Panc1 (cell line): ENCODE results near the gene ATG16L2. TPM values are rescaled to one million over a fixed set of nuclear protein-coding genes. Genes with fewer than 3 reads are reported as not detected.

ENCODE experiments used
- ATAC-seq: fragments of 200-7000 bp; cut with Tn5 transposase; 2 replicates; pipeline ENCODE4 v1.9.1; 2020; ENCODE audit warnings: mild to moderate bottlenecking, moderate library complexity
- BruUV-seq: library from RNA; stranded (reverse); fragments of 400-500 nt; replicated peaks from 2 replicates; lab custom pipeline; 2021; lab: Mats Ljungman, UMichigan
- CTCF ChIA-PET: fragments of 300-600 bp; sonication (Branson Sonifier 250); formaldehyde crosslinking; loops from one replicate; lab custom pipeline; 2022; ENCODE audit warnings: antibody characterized with exemption; lab: Charles Lee
- POLR2A ChIA-PET: fragments of 300-600 bp; sonication (Branson Sonifier 250); formaldehyde crosslinking; loops from one replicate; lab custom pipeline; 2022; ENCODE audit warnings: antibody characterized with exemption; lab: Charles Lee
- DNase-seq: peaks from one replicate; pipeline ENCODE4 v3.0.0-alpha.2; 2010; ENCODE audit warnings: low read depth, low spot score
- H3K27ac ChIP-seq: 2 replicates; pipeline ENCODE4 v1.5.1; 2011; ENCODE audit warnings: mild to moderate bottlenecking, low read length, inconsistent platforms
- H3K27me3 ChIP-seq: fragments of 200-500 bp; sonication (Bioruptor generic); 2 replicates; pipeline ENCODE4 v1.6.0; 2014; ENCODE audit warnings: low read length, inconsistent platforms; ENCODE audit not compliant: control insufficient read depth, insufficient read depth
- H3K36me3 ChIP-seq: fragments of 200-500 bp; sonication (Bioruptor generic); 2 replicates; pipeline ENCODE4 v1.5.1; 2014; ENCODE audit warnings: inconsistent platforms, mild to moderate bottlenecking, low read length, moderate library complexity; ENCODE audit not compliant: control insufficient read depth, insufficient read depth
- H3K4me1 ChIP-seq: 2 replicates; pipeline ENCODE4 v1.5.1; 2011; ENCODE audit warnings: inconsistent platforms, mild to moderate bottlenecking, low read length, moderate library complexity; ENCODE audit not compliant: control insufficient read depth, insufficient read depth
- H3K4me3 ChIP-seq, 2 experiments: 2 replicates each; pipeline ENCODE4 v1.5.1; 2011 to 2012; ENCODE audit warnings: low read depth in 2 of 2, low read length in 2 of 2, mild to moderate bottlenecking in 2 of 2, inconsistent platforms in 1 of 2, moderate library complexity in 1 of 2
- H3K9me3 ChIP-seq: fragments of 200-500 bp; sonication (Bioruptor generic); 2 replicates; pipeline ENCODE4 v1.5.1; 2014; ENCODE audit warnings: low read depth, mild to moderate bottlenecking, inconsistent platforms, low read length, moderate library complexity; ENCODE audit not compliant: control insufficient read depth, insufficient read depth
- CTCF ChIP-seq: fragments of 450-650 bp; IDR thresholded peaks from 2 replicates; pipeline ENCODE4 v1.5.1; 2017; ENCODE audit warnings: mild to moderate bottlenecking
- POLR2AphosphoS5 ChIP-seq: IDR thresholded peaks from 2 replicates; pipeline ENCODE4 v1.6.1; 2012; ENCODE audit warnings: mild to moderate bottlenecking, low read depth, low read length, moderate library complexity
- REST ChIP-seq, 2 experiments: IDR thresholded peaks; 2 replicates each; pipeline ENCODE4 v1.6.1; 2011 to 2012; ENCODE audit warnings: low read depth in 2 of 2, control low read depth in 1 of 2, low read length in 1 of 2, mild to moderate bottlenecking in 1 of 2, moderate library complexity in 1 of 2; ENCODE audit not compliant: insufficient read depth in 1 of 2
- SIN3A ChIP-seq: IDR thresholded peaks from 2 replicates; pipeline ENCODE4 v1.6.1; 2012; ENCODE audit warnings: low read depth, mild to moderate bottlenecking, low read length, moderate library complexity, borderline replicate concordance; ENCODE audit not compliant: insufficient read depth
- TCF7L2 ChIP-seq: IDR thresholded peaks from 2 replicates; pipeline ENCODE4 v1.6.1; 2011; ENCODE audit warnings: mild to moderate bottlenecking, low read depth, low read length, inconsistent platforms
- in situ Hi-C: cut with HindIII; loops from 2 replicates; pipeline ENCODE4 v1.10.0; 2016; ENCODE audit warnings: low sequenced_read_pairs, low pct_unique_long_range_greater_than_20kb
- intact Hi-C: fragments of 100-400 bp; cut with micrococcal nuclease; formaldehyde crosslinking; loops from one replicate; pipeline ENCODE4 v1.10.0; 2022; ENCODE audit not compliant: unreplicated experiment
- total RNA-seq: library from RNA; stranded (reverse); gene quantifications from one replicate; pipeline ENCODE4 v1.2.1, GENCODE V29; 2021; ENCODE audit not compliant: unreplicated experiment

ATG16L2 gene
- total RNA-seq, 1 experiment from 2014 or later: 14.6 TPM

- ChIA-PET CTCF (interaction anchor here (0.5 kb wide), 1 partner anchor 9 kb away, joined by 4 read pairs; no protein-coding TSS in a partner anchor), POLR2A (no interaction called here)
- intact Hi-C loops: no loop called here
- no peak for TF ChIP-seq REST (IDR thresholded peaks at IDR 0.05; ENCODE audit: insufficient read depth in 1 of 2, low read depth in 2 of 2, low read length in 1 of 2)
- no peak for TF ChIP-seq SIN3A
- no peak for TF ChIP-seq TCF7L2
- no peak for TF ChIP-seq CTCF
- no peak for TF ChIP-seq POLR2AphosphoS5
- H3K4me3 ChIP-seq: no peak overlapping the region
- H3K36me3 ChIP-seq: no peaks in the 10 kb centered on the region
- no peaks in the 10 kb centered on the region for H3K9me3 ChIP-seq
- no peaks in the 10 kb centered on the region for H3K27me3 ChIP-seq
- ATAC-seq: no peak
- in situ Hi-C loops: no loop called here
- DNase-seq: no peak
- no peaks in the 10 kb centered on the region; the same call in 1 of the 2 replicates for H3K4me1 ChIP-seq
- no peak overlapping the region for H3K27ac ChIP-seq
- no TSS peak for BruUV-seq
Measured at GRCh38 chr11:72770799-72771198, 43.4 kb upstream of the ATG16L2 start.

GRCh38 chr11:72771507-72771906 lies 42.7 kb upstream of the ATG16L2 start:
- in situ Hi-C loops: no loop called here
- no peak for TF ChIP-seq TCF7L2
- TF ChIP-seq REST (IDR thresholded peaks at IDR 0.05; ENCODE audit: insufficient read depth in 1 of 2, low read depth in 2 of 2, low read length in 1 of 2): no peak
- TF ChIP-seq POLR2AphosphoS5: no peak
- TF ChIP-seq CTCF: no peak
- TF ChIP-seq SIN3A: no peak

More at GRCh38 chr11:72771507-72771906, 42.7 kb upstream of the ATG16L2 start:
- H3K27ac ChIP-seq: no peak overlapping the region
- H3K27me3 ChIP-seq: no peaks in the 10 kb centered on the region
- ATAC-seq (no peak), DNase-seq (no peak)
- no peaks in the 10 kb centered on the region; the same call in 1 of the 2 replicates for H3K4me1 ChIP-seq
- BruUV-seq: no TSS peak
- H3K4me3 ChIP-seq: no peak overlapping the region
- H3K36me3 ChIP-seq: no peaks in the 10 kb centered on the region
- POLR2A ChIA-PET: no interaction called here
- no peaks in the 10 kb centered on the region for H3K9me3 ChIP-seq
- intact Hi-C loops: no loop called here
- CTCF ChIA-PET: no interaction called here
